HG03439 (cell line): ENCODE results near the gene HSP90AB1.
"Not testable (repeated sequence)": the region's sequence is repeated elsewhere in the genome, so short reads cannot be mapped to it uniquely, and the experiment has no call there.

Experiments used
- ATAC-seq: cut with Tn5 transposase; IDR thresholded peaks from one replicate; pipeline ENCODE4 v1.9.1; 2021; ENCODE audit warnings: mild to moderate bottlenecking, moderate library complexity; ENCODE audit not compliant: unreplicated experiment

Gene HSP90AB1

GRCh38 chr6:44221961-44222335 is 25.0 kb upstream of the HSP90AB1 start:
- ATAC-seq, result no peak

GRCh38 chr6:44222486-44223318 is 24.2 kb upstream of the HSP90AB1 start:
- ATAC-seq, result no peak

DNA sequence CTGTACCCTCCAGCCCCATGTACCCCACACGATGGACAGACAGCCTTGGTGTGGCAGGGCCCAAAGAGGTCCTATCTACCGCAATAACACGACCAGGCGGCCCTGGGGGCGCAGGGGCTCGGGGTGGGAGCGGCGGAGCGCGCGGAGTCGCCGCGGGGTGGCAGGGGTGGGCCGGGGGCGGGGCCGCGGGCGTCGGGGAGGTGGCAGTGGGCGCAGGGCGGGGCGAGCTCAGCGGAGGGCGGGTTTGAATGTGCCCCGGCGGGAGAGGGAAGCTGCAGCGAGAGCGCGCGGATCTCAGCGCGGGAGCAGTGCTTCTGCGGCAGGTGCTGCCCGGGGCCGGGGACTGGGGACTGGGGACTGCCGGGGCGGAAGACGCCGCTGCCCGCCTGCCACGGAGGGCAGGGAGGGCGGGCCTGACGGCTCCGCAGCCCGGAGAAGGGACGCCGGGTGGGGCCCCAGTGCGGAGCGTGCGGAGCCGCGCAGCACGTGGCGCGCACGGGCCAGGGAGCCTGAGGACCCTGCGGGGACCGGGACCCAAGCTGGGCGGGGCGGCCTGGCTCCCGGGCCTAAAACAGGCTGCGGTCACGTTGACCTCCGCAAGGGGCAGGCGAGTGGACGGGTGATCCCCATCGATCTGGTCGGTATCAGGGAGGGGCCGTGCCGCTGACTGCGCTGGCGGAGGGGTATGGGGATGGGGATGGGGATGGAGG is 23.4 kb upstream of the HSP90AB1 start, which contains the start of gene SLC29A1:
Gene SLC29A1, plus strand, starts transcription at position 277 of the 710 bp plus-strand sequence. CDS start 3,719 bp downstream, outside the sequence.
- ATAC-seq, result peak; percentile 41

- peak; percentile 2 for ATAC-seq
Observed at GRCh38 chr6:44224029-44224964, 22.6 kb upstream of the HSP90AB1 start.

GRCh38 chr6:44224965-44225305 is 22.0 kb upstream of the HSP90AB1 start:
- no peak for ATAC-seq

DNA sequence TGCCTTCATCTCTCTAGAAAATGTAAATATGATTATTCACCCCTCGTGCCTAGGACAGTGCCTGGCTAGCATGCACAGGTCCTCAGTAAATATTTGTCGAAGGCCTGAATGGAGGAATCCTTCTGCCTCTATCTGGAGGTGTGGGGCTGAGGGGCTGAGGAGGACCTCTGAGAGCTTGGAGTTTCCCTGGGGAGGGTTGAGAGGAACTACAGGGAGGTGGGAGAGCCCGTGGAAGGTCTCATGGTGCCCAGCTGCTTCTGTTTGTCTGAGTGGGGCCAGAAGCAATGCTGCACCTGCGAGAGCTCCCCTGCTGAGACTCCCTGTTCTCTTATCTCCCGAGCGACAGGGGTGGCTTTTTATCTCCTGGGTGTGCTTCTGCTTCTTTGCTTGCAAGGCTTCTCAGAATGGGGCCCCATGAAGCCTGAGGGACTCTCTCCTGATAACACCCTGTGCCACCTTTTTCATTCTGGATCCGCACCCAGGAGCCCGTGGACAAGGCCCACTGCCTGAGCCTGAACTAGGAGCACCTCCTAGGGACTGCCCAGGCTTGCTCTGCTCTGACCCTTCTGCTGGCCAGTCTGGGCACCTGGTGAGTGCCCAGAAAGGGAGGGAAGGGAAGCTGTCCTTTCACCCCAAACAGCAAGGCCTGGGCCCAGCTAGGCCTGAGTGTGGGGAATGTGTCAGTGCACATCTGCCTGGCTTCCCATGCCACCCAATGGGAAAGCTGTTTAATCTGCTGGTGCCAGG is 21.1 kb upstream of the HSP90AB1 start:
- ATAC-seq, result no peak

DNA sequence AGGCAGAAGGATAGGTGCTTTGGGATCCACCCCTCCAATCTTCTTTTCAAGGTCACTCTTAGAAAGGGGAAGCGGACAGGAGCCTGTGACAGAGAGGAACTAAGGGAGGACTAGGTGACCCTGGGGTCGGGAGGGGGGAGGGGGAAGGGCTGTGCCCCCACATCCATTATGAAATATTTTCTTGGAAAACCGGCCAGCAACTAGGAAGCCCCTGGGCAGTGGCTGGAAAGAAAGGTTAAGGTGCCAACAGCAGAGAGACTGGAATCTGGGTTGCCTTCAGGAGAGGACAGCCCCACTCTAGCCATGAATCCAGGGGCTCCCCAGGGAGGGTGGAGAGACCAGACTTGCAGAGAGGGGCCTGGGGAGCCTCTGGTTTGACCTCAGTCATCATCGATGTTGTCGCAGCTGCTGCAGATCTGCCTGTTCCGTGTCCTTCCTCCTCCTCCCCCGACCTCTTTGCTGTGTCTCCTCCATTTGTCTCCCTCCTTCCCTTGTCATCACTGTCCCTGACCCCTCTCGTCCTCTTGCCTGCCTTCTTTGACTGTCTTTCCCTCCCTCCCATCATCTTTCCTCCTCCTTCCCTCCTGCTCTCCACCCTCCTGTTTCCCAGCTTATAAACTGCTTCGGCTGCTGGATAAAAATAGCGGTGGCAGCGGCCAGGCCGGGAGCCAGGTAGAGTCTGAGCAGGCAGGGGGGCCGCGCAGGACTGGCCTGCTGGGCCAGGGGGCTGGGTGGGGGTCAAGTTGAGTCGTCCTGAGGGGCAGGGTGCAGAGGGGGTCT is 20.3 kb upstream of the HSP90AB1 start:
- no peak for ATAC-seq

DNA sequence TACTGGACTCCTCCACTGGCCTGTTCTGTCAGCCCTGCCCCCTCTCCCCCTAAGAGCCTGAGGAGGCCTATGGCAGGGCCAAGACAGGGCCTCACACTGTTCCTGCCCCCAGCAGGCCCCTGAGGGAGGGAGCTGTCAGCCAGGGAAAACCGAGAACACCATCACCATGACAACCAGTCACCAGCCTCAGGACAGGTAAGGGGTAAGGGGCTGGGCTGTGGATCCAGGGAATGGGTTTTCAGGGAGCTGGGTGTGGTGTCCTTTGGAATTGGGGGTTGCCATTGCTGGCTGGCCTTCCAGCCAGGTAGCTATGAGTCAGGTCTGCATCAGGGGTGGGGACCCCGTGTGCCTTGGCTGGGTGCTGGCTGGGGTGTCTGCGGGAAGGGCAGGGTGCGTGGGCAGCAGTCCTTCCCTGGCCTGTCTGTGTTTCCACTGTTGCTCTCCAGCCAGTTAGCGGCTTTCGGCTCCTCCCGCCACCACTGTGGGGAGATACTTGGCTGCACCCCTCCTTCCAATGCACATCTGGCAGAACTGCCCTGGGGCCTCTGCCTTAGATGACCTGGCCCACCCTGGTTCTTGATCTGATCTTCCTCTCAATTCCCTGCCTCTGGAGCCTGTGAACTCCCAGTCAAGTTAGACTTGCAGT is 19.6 kb upstream of the HSP90AB1 start:
- no peak for ATAC-seq

GRCh38 chr6:44228031-44228430 is 18.9 kb upstream of the HSP90AB1 start:
- no peak for ATAC-seq

- no peak for ATAC-seq
Observed at GRCh38 chr6:44228433-44228832, 18.5 kb upstream of the HSP90AB1 start.

DNA sequence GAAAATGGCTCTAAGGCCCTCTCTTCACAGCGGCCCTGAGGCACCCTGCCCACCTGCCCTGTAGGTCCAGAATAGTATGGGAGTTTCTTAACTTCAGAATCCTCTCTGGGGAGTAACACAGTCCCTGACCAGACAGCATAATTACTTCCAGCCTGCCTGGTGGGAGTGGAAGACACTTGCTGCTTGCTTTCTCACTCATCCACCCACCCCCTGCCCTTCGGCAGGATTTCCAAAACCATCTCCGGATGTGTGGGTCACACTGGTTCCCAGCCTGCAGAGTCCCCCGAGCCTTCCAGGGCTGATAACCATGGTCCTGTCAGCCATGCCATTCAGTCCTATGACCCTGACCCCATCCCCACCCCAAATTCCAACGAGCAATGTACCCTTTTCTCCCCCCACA is 18.1 kb upstream of the HSP90AB1 start:
- no peak for ATAC-seq

DNA sequence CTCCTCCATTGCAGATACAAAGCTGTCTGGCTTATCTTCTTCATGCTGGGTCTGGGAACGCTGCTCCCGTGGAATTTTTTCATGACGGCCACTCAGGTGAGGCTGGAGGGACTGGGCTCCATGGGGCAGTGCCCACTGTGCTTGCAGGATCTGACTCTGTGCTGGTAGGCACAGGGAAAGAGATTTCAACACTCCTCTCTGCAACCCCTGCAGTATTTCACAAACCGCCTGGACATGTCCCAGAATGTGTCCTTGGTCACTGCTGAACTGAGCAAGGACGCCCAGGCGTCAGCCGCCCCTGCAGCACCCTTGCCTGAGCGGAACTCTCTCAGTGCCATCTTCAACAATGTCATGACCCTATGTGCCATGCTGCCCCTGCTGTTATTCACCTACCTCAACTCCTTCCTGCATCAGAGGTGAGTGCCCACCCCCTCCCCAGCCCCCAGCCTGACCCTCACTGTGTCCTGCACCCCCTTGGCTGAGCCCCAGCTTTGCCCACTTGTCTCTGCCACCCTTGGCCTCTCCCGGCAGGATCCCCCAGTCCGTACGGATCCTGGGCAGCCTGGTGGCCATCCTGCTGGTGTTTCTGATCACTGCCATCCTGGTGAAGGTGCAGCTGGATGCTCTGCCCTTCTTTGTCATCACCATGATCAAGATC is 17.4 kb upstream of the HSP90AB1 start:
- ATAC-seq, result no peak

DNA sequence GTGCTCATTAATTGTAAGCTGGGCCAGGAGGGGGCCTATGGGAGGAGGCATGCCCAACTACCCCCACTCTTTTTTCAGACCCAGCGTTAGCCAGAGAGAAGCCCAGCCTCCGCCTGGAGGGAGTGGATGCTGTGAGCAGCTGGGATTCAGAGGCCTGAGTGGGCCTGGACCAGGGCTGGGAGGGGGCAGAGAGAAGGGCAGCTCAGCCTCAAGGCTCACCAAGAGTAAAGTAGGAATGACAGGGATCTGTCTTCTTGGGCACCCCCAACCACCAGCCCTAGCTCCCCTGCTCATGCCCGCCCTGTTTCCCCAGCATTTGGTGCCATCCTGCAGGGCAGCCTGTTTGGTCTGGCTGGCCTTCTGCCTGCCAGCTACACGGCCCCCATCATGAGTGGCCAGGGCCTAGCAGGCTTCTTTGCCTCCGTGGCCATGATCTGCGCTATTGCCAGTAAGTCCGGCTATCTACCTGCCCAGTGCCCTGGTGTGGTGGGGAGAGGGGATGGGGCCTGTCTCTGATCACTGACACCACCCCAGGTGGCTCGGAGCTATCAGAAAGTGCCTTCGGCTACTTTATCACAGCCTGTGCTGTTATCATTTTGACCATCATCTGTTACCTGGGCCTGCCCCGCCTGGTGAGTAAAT is 16.7 kb upstream of the HSP90AB1 start:
- ATAC-seq, result no peak

GRCh38 chr6:44231426-44231825 is 15.5 kb upstream of the HSP90AB1 start:
- ATAC-seq, result not testable (repeated sequence)

DNA sequence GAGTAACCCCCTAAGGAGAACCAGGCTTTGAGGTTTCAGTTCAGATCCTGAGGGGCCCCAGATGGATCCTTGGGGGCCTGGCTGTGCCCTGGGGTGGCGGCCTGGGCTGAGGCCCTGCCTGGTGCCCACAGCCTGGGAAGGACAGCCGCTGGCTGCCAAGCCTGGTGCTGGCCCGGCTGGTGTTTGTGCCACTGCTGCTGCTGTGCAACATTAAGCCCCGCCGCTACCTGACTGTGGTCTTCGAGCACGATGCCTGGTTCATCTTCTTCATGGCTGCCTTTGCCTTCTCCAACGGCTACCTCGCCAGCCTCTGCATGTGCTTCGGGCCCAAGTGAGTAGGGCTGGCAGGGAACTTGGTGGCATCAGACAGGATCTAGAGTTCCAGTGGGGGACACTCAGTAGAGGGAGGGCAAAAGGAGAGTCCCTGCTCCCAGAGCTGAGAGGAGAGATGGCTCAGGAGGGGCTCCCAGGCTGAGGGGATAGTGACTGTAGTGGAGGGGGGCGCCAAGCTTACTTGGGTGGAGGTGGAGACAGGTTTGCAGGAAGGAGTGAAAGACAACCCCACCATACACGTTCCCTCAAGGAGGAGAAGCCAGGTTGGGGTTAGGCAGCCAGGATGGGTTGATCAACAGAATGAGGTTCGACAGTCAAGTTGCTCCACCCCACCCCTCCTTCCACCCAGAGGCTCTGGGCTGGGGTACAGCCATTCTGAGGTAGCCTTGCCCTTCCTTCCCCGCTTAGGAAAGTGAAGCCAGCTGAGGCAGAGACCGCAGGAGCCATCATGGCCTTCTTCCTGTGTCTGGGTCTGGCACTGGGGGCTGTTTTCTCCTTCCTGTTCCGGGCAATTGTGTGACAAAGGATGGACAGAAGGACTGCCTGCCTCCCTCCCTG is 14.0 kb upstream of the HSP90AB1 start:
- no peak for ATAC-seq

GRCh38 chr6:44233567-44234100 is 13.3 kb upstream of the HSP90AB1 start:
- ATAC-seq, result no peak
